SU-DHL-6 (cell line): Measurements from ENCODE around the gene VEGFB.

Experiments used
- H2AFZ ChIP-seq: fragments of 200-600 bp; sonication (generic); 2 replicates; pipeline ENCODE4 v1.6.1; 2014; ENCODE audit warnings: low read depth, mild to moderate bottlenecking, moderate library complexity, mixed read lengths, antibody characterized with exemption, low read length; ENCODE audit not compliant: severe bottlenecking
- H3F3A ChIP-seq: fragments of 200-600 bp; shearing (Covaris generic); 2 replicates; pipeline ENCODE4 v1.6.0; 2016; ENCODE audit warnings: antibody characterized with exemption, mild to moderate bottlenecking; ENCODE audit not compliant: insufficient read depth
- H3K27ac ChIP-seq: fragments of 200-600 bp; sonication (generic); 2 replicates; pipeline ENCODE4 v1.5.1; 2016; ENCODE audit warnings: low read depth, mild to moderate bottlenecking, low read length, moderate library complexity, mixed read lengths
- H3K27me3 ChIP-seq: fragments of 200-600 bp; sonication (generic), shearing (Covaris generic); 2 replicates; pipeline ENCODE4 v1.6.0; 2014; ENCODE audit warnings: mild to moderate bottlenecking, low read length
- H3K36me3 ChIP-seq: fragments of 200-600 bp; sonication (generic); 2 replicates; pipeline ENCODE4 v1.6.1; 2014; ENCODE audit warnings: mild to moderate bottlenecking, low read length, mixed read lengths
- H3K4me2 ChIP-seq: fragments of 300-600, 200-600 bp; shearing (Covaris generic), sonication (generic); 2 replicates; pipeline ENCODE4 v1.6.0; 2014; ENCODE audit warnings: low read length, low read depth, mild to moderate bottlenecking; ENCODE audit not compliant: poor library complexity, severe bottlenecking
- H3K4me3 ChIP-seq: fragments of 200-600 bp; sonication (generic); 2 replicates; pipeline ENCODE4 v1.5.1; 2014; ENCODE audit warnings: antibody characterized with exemption, low read length, mild to moderate bottlenecking, mixed read lengths; ENCODE audit not compliant: insufficient read depth, poor library complexity, severe bottlenecking
- H3K79me2 ChIP-seq: fragments of 200-600 bp; sonication (generic); 2 replicates; pipeline ENCODE4 v1.6.1; 2014; ENCODE audit warnings: mild to moderate bottlenecking, low read length, moderate library complexity; ENCODE audit not compliant: insufficient read depth
- H3K9ac ChIP-seq: fragments of 200-600 bp; sonication (generic); 2 replicates; pipeline ENCODE4 v1.7.0; 2014; ENCODE audit warnings: mild to moderate bottlenecking, low read length
- H3K9me2 ChIP-seq: fragments of 200-600 bp; sonication (generic); replicated peaks from 2 replicates; pipeline ENCODE4 v1.6.1; 2014; ENCODE audit warnings: low read length; ENCODE audit not compliant: insufficient read depth
- H3K9me3 ChIP-seq: fragments of 200-600 bp; sonication (generic); 2 replicates; pipeline ENCODE4 v1.6.1; 2014; ENCODE audit warnings: low read length, mixed read lengths; ENCODE audit not compliant: insufficient read depth
- H4K20me1 ChIP-seq: fragments of 200-600 bp; sonication (generic); 2 replicates; pipeline ENCODE4 v1.6.1; 2014; ENCODE audit warnings: low read depth, mild to moderate bottlenecking, antibody characterized with exemption, low read length, moderate library complexity, mixed read lengths
- CTCF ChIP-seq: fragments of 200-600 bp; sonication (generic); IDR thresholded peaks from one replicate; pipeline ENCODE4 v1.5.1; 2017; ENCODE audit warnings: antibody characterized with exemption, mild to moderate bottlenecking, low read length, moderate library complexity; ENCODE audit not compliant: insufficient read depth, poor library complexity, severe bottlenecking
- EZH2phosphoT487 ChIP-seq: fragments of 200-600 bp; sonication (generic), shearing (Covaris generic); conservative IDR thresholded peaks from 2 replicates; pipeline ENCODE4 v1.6.1; 2018; ENCODE audit warnings: mild to moderate bottlenecking, antibody characterized with exemption, low read length, moderate library complexity, mixed read lengths

The VEGFB gene

DNA sequence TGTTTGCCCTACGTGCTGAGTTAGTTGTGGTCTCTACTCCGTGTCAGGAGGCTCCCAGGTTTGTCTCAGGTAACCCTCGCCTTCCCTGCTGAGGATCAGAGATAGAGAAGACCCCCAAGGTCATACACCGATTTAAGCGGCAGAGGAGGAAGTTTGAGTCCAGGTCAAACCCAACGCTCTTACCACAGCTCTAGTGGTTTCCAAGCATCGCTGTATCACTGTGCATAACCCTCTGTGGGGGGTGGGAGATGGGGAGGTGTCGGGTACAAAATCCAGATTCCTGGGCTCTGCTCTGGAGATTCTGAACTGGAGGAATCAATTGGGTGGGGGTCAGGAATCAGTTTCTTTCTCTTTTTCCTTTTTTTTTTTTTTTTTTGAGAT is 3.4 kb upstream of the VEGFB start:
- TF ChIP-seq EZH2phosphoT487 (no peak), CTCF (no peak)
- Histone ChIP-seq H3K9me2 (no peaks in the 10 kb centered on the region), H3K9ac (peak overlapping the region; percentile 74), H3F3A (peaks cover 43% of the 10 kb centered on the region), H3K9me3 (no peaks in the 10 kb centered on the region), H3K4me3 (peak overlapping the region; percentile 61), H3K4me2 (peak overlapping the region; percentile 80), H3K27me3 (no peaks in the 10 kb centered on the region), H2AFZ (peak overlapping the region; percentile 21), H3K27ac (peak overlapping the region; percentile 86), H3K36me3 (no peaks in the 10 kb centered on the region), H4K20me1 (no peaks in the 10 kb centered on the region), H3K79me2 (peaks cover 7% of the 10 kb centered on the region; the same call in 1 of the 2 replicates)

DNA sequence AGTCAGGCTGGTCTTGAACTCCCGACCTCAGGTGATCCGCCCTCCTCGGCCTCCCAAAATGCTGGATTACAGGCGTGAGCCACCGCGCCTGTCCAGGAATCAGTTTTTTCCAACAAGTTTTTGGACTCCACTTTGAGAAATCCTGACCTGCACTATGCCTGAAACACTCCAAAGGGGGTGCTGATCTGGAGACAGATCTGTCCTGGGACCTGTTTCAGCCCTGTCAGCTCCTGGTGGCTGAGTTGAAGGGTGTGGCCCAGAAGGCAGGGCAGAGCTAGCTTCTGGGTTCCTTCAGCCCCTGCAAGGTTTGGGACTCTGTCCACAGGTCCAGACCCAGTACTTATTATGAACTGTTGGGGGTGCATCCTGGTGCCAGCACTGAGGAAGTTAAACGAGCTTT is 2.8 kb upstream of the VEGFB start:
- Histone ChIP-seq H2AFZ (no peak overlapping the region), H4K20me1 (no peaks in the 10 kb centered on the region), H3K79me2 (peaks cover 7% of the 10 kb centered on the region; the same call in 1 of the 2 replicates), H3F3A (peaks cover 39% of the 10 kb centered on the region), H3K4me2 (peak overlapping the region; percentile 80), H3K27ac (no peak overlapping the region), H3K9me3 (no peaks in the 10 kb centered on the region), H3K9me2 (no peaks in the 10 kb centered on the region), H3K4me3 (no peak overlapping the region), H3K27me3 (no peaks in the 10 kb centered on the region), H3K36me3 (no peaks in the 10 kb centered on the region), H3K9ac (peak overlapping the region; percentile 74; the same call in 1 of the 2 replicates)
- TF ChIP-seq EZH2phosphoT487 (no peak), CTCF (no peak)

DNA sequence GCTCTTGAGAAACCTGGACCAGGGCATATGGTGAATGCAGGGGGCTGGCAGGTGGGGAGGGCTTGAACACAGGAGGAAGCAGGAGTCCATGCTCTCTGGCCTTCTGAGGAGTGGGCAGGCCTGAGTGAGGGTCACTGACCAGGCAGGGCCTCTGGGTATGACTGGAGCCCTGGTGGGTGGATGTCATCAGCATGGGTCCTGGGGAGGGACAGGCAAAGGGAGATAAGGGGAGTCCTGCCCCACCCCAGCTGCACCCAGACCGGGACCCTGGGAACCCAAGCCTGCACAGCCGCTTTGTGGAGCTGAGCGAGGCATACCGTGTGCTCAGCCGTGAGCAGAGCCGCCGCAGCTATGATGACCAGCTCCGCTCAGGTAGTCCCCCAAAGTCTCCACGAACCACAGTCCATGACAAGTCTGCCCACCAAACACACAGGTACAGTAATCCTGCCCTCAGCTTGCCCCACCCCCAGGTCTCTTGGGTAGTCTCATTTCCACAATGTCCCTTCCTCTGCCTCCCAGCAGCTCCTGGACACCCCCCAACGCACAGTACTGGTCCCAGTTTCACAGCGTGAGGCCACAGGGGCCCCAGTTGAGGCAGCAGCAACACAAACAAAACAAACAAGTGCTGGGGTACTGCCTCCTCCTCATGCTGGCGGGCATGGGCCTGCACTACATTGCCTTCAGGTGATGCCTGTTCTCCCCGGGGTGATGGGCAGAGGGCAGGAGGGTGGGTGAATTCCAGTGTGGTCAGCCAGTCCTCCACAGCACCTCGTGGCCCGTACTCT is 2.0 kb upstream of the VEGFB start:
- TF ChIP-seq CTCF (no peak), EZH2phosphoT487 (no peak)
- no peak overlapping the region for H3K9ac ChIP-seq

More for the DNA sequence above, 2.0 kb upstream of the VEGFB start:
- H3K27me3 ChIP-seq: no peaks in the 10 kb centered on the region
- no peak overlapping the region for H3K4me2 ChIP-seq
- peaks cover 7% of the 10 kb centered on the region; the same call in 1 of the 2 replicates for H3K79me2 ChIP-seq
- H3K9me2 ChIP-seq: no peaks in the 10 kb centered on the region
- H3K27ac ChIP-seq: no peak overlapping the region
- no peak overlapping the region for H3K4me3 ChIP-seq
- no peak overlapping the region for H2AFZ ChIP-seq
- no peaks in the 10 kb centered on the region for H3K36me3 ChIP-seq
- no peaks in the 10 kb centered on the region for H4K20me1 ChIP-seq
- peaks cover 30% of the 10 kb centered on the region for H3F3A ChIP-seq
- no peaks in the 10 kb centered on the region for H3K9me3 ChIP-seq
